Heart left ventricle (tissue), 16 donors: Measurements from ENCODE around the gene RXRA. TPM values are rescaled to one million over a fixed set of nuclear protein-coding genes. Genes with fewer than 3 reads are reported as not detected.

Experiments
- ATAC-seq, 4 donors: fragments of 200-7000 bp; cut with Tn5 transposase; one replicate each; pipeline ENCODE4 v1.9.1; 2020 to 2022; ENCODE audit warnings: moderate library complexity in 4 of 4, mild to moderate bottlenecking in 3 of 4, moderate number of reproducible peaks in 1 of 4
- DNase-seq, 5 donors: peaks; one replicate each; pipeline ENCODE4 v3.0.0-alpha.2; 2020
- H3K27ac ChIP-seq, 12 donors: fragments of 200-600 bp; sonication (generic) in 4 of 12; one replicate each; pipeline versions ENCODE4 v1.5.0 to v1.8.0; 2016 to 2022; ENCODE audit warnings: mild to moderate bottlenecking in 2 of 12
- H3K27me3 ChIP-seq, 9 donors: fragments of 200-600 bp; sonication (generic) in 2 of 9; one replicate each; pipeline versions ENCODE4 v1.5.1 to v1.8.0; 2016 to 2022; ENCODE audit warnings: mild to moderate bottlenecking in 3 of 9
- H3K36me3 ChIP-seq, 9 donors: fragments of 200-600 bp; sonication (generic) in 2 of 9; one replicate each; pipeline versions ENCODE4 v1.5.0 to v1.8.0; 2018 to 2022; ENCODE audit warnings: mild to moderate bottlenecking in 2 of 9
- H3K4me1 ChIP-seq, 12 donors: fragments of 200-600 bp; sonication (generic) in 4 of 12; one replicate each; pipeline versions ENCODE4 v1.5.0 to v1.8.0; 2016 to 2022; ENCODE audit warnings: mild to moderate bottlenecking in 3 of 12
- H3K4me3 ChIP-seq, 12 donors: fragments of 200-600 bp; sonication (generic) in 4 of 12; one replicate each; pipeline versions ENCODE4 v1.5.0 to v1.8.0; 2017 to 2022; ENCODE audit warnings: mild to moderate bottlenecking in 9 of 12, moderate library complexity in 4 of 12
- H3K9me3 ChIP-seq, 12 donors: fragments of 200-600 bp; sonication (generic) in 4 of 12; one replicate each; pipeline versions ENCODE4 v1.5.0 to v1.8.0; 2016 to 2022; ENCODE audit warnings: mild to moderate bottlenecking in 1 of 12
- POLR2A ChIP-seq, 2 donors: fragments of 450-650 bp; IDR thresholded peaks; one replicate each; pipeline ENCODE4 v1.6.1; 2017; ENCODE audit warnings: antibody characterized with exemption in 2 of 2, mild to moderate bottlenecking in 2 of 2, moderate library complexity in 2 of 2
- WGBS, 4 donors: extraction: QIAGEN DNeasy Blood & Tissue Kit in 2 of 4; methylation state at CpG; one replicate each; pipeline versions ENCODE4 v1.1.5 to v1.1.7; 2013 to 2018; 5-methylcytosine and 5-hydroxymethylcytosine counted together
- intact Hi-C, 10 donors: fragments of 100-400 bp; cut with DNase I; formaldehyde crosslinking; loops; one replicate each; pipeline versions ENCODE4 v1.11.1 to v1.14.2; 2022
- polyA plus RNA-seq, 2 donors: library from polyadenylated mRNA; stranded (reverse); fragments of 200-250 nt; gene quantifications; one replicate each; pipeline ENCODE4 v1.2.3, GENCODE V29; 2013
- total RNA-seq, 9 donors: library from RNA; depleted of rRNA in 2 of 9; stranded (reverse); fragments of >200 nt in 2 of 9; fragmentation: NEBNext Ultra II Directional in 3 of 9; extraction: Animal tissue kit (Norgen Biotek cat#: 25700) in 3 of 9; gene quantifications; one replicate each; pipeline versions ENCODE4 v1.1.0 to v1.2.4, GENCODE V29; 2016 to 2023
- TF ChIP-seq, protein P1 (sequence below), 12 donors: fragments of 200-600 bp; sonication (generic) in 4 of 12; IDR thresholded peaks; one replicate each; pipeline versions ENCODE4 v1.5.0 to v1.8.0; 2018 to 2022; ENCODE audit warnings: antibody characterized with exemption in 12 of 12, mild to moderate bottlenecking in 5 of 12
- donor health status: ischemic (EF 13 %, LVEDD 7.1; RV severe dilation, severe dysfunction).
- donor health status: healthy with polysubstance abuse.
- donor health status: DM: no; HTN: yes; CAD: no.
- donor health status: DM: no; HTN: no; CAD: no.
- donor health status: ischemic (EF 25% LVEDD 6.9; RV normal size, moderate dysfunction).
- donor health status: ischemic (EF 25% LVEDD 5.7; RV mildly dilated, moderate dysfunction).
- donor health status: healthy.
- donor health status: DM: yes; HTN: yes; CAD: no.
- donor health status: ischemic (EF 35%, LVEDD 5.7; RV mildly dilated, moderate dysfunction).
- donor health status: nonischemic (EF 11% LVEDD 7.7; RV severe dilation, severe dysfunction).
- donor health status: DM: yes; HTN: yes; CAD: no.
- donor health status: PGD.
- donor health status: ischemic (EF 29% LVEDD 5.4; RV normal size, mild dysfunction).
- donor health status: nonischemic (EF 23%, LVEDD 6.1; RV moderate dilation, normal function).

RXRA gene
- total and polyA plus RNA-seq, 11 donors, result 45.5 to 87.9 (median 54.9) TPM

DNA sequence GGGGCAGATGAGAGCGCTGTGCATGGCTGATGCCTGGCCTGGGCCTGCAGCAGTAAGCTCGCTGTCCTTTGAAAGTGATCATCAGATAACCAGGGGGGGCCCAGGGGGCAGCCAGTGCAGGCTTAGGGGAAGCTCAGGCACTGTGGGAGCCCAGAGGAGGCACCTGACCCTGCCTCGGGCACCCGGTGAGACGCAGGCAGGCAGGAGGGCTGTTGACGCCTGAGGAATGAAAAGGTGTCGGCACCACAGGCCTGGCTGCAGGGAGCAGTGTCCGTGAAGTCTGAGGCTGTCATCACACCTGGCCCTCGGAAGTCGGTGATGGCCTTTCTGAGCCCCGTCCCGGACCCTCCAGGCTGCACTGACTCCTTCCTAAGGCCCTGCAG, 84.6 kb downstream of the RXRA start:
- 65 to 77% (median 73%) methylated on average over 6 to 12 of the region's 12 CpGs for WGBS, 4 donors
- Histone ChIP-seq H3K9me3 (no peaks in the 10 kb centered on the region), H3K4me1 (peaks cover 43 to 100% (median 90%) of the 10 kb centered on the region in 12 donors), H3K36me3 (peaks cover 0 to 21% (median 0%) of the 10 kb centered on the region in 9 donors), H3K27me3 (no peaks in the 10 kb centered on the region), H3K4me3 (no peak overlapping the region), H3K27ac (peak overlapping the region in 7 of 12 donors; percentile 6 to 82 (median 50))
- ATAC-seq (no peak), DNase-seq (no peak)
- intact Hi-C loops, result loop anchor here in 2 of 10 donors (5.0 to 10.0 kb wide), 3 partner anchors 76 to 146 kb away; partner anchors contain the start of gene RXRA (in 1 of the 2)
- TF ChIP-seq POLR2A (IDR thresholded peaks at IDR 0.05), result no peak
- TF ChIP-seq, protein P1, sequence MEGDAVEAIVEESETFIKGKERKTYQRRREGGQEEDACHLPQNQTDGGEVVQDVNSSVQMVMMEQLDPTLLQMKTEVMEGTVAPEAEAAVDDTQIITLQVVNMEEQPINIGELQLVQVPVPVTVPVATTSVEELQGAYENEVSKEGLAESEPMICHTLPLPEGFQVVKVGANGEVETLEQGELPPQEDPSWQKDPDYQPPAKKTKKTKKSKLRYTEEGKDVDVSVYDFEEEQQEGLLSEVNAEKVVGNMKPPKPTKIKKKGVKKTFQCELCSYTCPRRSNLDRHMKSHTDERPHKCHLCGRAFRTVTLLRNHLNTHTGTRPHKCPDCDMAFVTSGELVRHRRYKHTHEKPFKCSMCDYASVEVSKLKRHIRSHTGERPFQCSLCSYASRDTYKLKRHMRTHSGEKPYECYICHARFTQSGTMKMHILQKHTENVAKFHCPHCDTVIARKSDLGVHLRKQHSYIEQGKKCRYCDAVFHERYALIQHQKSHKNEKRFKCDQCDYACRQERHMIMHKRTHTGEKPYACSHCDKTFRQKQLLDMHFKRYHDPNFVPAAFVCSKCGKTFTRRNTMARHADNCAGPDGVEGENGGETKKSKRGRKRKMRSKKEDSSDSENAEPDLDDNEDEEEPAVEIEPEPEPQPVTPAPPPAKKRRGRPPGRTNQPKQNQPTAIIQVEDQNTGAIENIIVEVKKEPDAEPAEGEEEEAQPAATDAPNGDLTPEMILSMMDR (IDR thresholded peaks at IDR 0.05), result no peak

DNA sequence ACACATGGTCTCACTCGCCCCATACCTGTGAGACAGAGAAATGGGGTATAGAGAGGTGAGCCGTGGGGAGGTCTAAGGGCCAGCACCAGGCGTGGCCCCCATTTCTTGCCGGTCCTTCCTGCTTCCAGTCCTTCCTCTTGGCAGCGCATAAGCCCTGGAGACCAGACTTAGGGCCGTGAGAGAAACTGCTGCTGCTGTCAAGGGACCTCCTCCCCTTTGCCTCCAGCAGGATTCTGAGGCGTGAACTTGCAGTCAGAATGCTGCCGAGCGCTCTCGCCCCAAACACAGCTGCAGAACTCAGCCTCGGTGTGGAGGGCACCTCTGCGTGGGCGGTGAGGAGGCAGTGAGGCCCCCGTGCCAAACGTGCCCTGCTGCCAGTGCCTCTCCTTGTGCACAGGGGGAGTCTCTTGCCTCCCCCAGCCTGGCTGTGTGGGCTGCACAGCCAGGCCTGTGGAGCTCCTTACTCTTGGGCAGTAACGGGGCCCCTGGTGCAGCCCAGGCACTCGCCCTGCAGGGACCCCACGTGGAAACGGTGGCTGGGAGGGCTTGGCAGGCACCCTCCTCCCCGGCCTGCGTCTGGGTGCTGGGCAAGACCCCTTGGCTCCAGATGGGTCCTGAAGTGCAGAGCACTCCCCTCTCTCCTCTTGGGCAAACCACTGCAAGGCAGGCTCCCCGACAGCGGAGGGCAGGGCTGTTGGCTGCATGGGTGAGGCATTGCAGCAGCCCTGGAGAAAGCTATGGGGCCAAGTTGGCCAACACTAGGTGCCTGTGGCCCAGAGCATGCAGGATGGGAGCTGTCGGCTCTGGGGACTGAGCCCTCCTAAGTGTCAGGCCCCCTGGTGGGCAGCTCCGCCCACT, 85.4 kb downstream of the RXRA start:
- TF ChIP-seq, protein P1 (IDR thresholded peaks at IDR 0.05), result no peak
- TF ChIP-seq POLR2A (IDR thresholded peaks at IDR 0.05), result no peak
- Histone ChIP-seq H3K27ac (peak overlapping the region in 10 of 12 donors; percentile 7 to 82 (median 46)), H3K9me3 (no peaks in the 10 kb centered on the region), H3K36me3 (peaks cover 0 to 21% (median 0%) of the 10 kb centered on the region in 9 donors), H3K27me3 (no peaks in the 10 kb centered on the region), H3K4me1 (peaks cover 35 to 95% (median 81%) of the 10 kb centered on the region in 12 donors), H3K4me3 (peak overlapping the region in 1 of 12 donors; percentile 5)
- DNase-seq (peak in 4 of 5 donors; percentile 66 to 80 (median 72)), ATAC-seq (no peak)
- intact Hi-C loops, result loop anchor here in 2 of 10 donors (5.0 to 10.0 kb wide), 3 partner anchors 77 to 147 kb away; partner anchors contain the start of gene RXRA (in 1 of the 2)
- 38 to 56% (median 50%) methylated on average over 11 to 25 of the region's 25 CpGs for WGBS, 4 donors

DNA sequence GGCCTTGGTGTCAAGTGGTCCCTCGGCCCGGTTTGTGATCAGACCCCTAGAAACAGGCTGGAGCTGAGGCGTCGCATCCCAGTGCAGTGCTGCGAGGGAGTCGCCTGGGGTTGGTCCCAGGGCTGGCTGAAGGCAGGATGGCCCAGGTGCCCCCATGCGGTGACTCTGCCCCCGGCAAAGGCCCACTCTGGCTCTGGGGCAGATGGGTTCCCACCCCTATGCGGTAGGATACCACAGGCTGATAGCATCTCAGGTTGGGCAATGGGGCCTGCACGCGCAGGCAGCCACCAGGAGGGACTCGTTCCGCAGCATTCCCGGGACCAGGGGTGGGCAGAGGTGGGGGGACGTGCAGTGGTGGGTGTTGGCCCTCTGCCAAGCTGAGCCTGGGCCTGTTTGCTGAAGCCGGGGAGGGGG, 86.0 kb downstream of the RXRA start:
- ATAC-seq, result no peak
- TF ChIP-seq, protein P1 (IDR thresholded peaks at IDR 0.05), result no peak
- TF ChIP-seq POLR2A (IDR thresholded peaks at IDR 0.05), result no peak
- Histone ChIP-seq H3K27ac (peak overlapping the region in 6 of 12 donors; percentile 42 to 82 (median 62)), H3K4me1 (peaks cover 33 to 91% (median 76%) of the 10 kb centered on the region in 12 donors), H3K9me3 (no peaks in the 10 kb centered on the region), H3K4me3 (no peak overlapping the region), H3K27me3 (no peaks in the 10 kb centered on the region), H3K36me3 (peaks cover 0 to 27% (median 4%) of the 10 kb centered on the region in 9 donors)
- DNase-seq, result no peak
- intact Hi-C loops, result loop anchor here in 2 of 10 donors (5.0 to 10.0 kb wide), 3 partner anchors 78 to 148 kb away; partner anchors contain the start of gene RXRA (in 1 of the 2)
- WGBS, 4 donors, result 65 to 72% (median 69%) methylated on average over 14 to 16 of the region's 16 CpGs
